Suprapubic skin (tissue), 4 donors: ENCODE data around the gene RAPGEF5. TPM values are rescaled to one million over a fixed set of nuclear protein-coding genes. Genes with fewer than 3 reads are reported as not detected.

Experiments used
- DNase-seq, 2 donors: peaks; one replicate each; pipeline ENCODE4 v3.0.0-alpha.2; 2019; ENCODE audit warnings: low spot score in 2 of 2
- H3K27ac ChIP-seq: fragments of 200-600 bp; sonication (generic); one replicate; pipeline ENCODE4 v1.5.1; 2019
- H3K27me3 ChIP-seq: fragments of 200-600 bp; sonication (generic); one replicate; pipeline ENCODE4 v1.5.1; 2019
- H3K36me3 ChIP-seq: fragments of 200-600 bp; sonication (generic); one replicate; pipeline ENCODE4 v1.5.1; 2019
- H3K4me1 ChIP-seq: fragments of 200-600 bp; sonication (generic); one replicate; pipeline ENCODE4 v1.5.1; 2019
- H3K4me3 ChIP-seq: fragments of 200-600 bp; sonication (generic); one replicate; pipeline ENCODE4 v1.5.1; 2019; ENCODE audit warnings: mild to moderate bottlenecking
- H3K9me3 ChIP-seq: fragments of 200-600 bp; sonication (generic); one replicate; pipeline ENCODE4 v1.5.1; 2019
- EP300 ChIP-seq: sonication (generic); formaldehyde crosslinking; IDR thresholded peaks from one replicate; pipeline ENCODE4 v1.6.1; 2017; ENCODE audit warnings: antibody characterized with exemption
- POLR2A ChIP-seq, 2 donors: fragments of 450-650 bp; IDR thresholded peaks; one replicate each; pipeline ENCODE4 v1.6.1; 2017; ENCODE audit warnings: antibody characterized with exemption in 2 of 2, mild to moderate bottlenecking in 2 of 2, moderate library complexity in 2 of 2
- POLR2AphosphoS5 ChIP-seq, 3 donors: sonication (generic); formaldehyde crosslinking; IDR thresholded peaks; one replicate each; pipeline ENCODE4 v1.6.1; 2017; ENCODE audit warnings: antibody characterized with exemption in 3 of 3
- WGBS: methylation state at CpG from one replicate; pipeline ENCODE4 v1.1.5; 2018; 5-methylcytosine and 5-hydroxymethylcytosine counted together
- total RNA-seq, 4 donors: library from RNA; depleted of rRNA; stranded (reverse); fragments of >200 nt; gene quantifications; one replicate each; pipeline ENCODE4 v1.1.0, GENCODE V29; 2016
- TF ChIP-seq, protein P1 (sequence below), 2 donors: fragments of 200-600 bp in 1 of 2; fragments of 450-650 bp in 1 of 2; sonication (generic) in 1 of 2; IDR thresholded peaks; one replicate each; pipeline ENCODE4 v1.5.1; 2016 to 2019; ENCODE audit warnings: antibody characterized with exemption in 2 of 2, mild to moderate bottlenecking in 1 of 2, moderate library complexity in 1 of 2

RAPGEF5 gene
- total RNA-seq, 4 donors from 2014 or later, result 22.6 to 88.5 (median 26.9) TPM

DNA sequence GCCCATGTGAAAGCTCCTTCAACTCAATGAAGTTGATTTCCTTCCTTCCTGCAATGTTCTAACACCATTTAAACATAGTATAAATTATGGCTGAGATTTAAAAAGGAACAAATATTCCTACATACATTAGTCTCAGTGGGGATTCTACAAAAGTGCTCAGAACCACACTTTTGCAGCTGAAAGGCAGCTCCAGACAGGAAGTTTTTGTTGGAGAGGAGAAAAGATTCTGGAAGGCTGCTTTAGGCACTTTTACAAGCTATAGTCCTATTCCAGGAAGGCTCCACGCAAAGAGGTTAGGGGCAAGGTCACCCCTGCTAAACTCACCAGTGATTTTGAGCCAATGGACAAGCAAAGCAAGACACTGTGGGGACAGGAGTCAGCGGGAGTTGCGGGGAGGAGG is 232.0 kb downstream of the RAPGEF5 start:
- no peak for DNase-seq
- Histone ChIP-seq H3K27ac (no peak overlapping the region), H3K9me3 (no peaks in the 10 kb centered on the region), H3K4me3 (no peak overlapping the region), H3K4me1 (no peaks in the 10 kb centered on the region), H3K36me3 (peaks cover 31% of the 10 kb centered on the region), H3K27me3 (no peaks in the 10 kb centered on the region)
- 74% methylated on average over 3 of the region's 3 CpGs for WGBS
- TF ChIP-seq EP300, result no peak
- TF ChIP-seq, protein P1, sequence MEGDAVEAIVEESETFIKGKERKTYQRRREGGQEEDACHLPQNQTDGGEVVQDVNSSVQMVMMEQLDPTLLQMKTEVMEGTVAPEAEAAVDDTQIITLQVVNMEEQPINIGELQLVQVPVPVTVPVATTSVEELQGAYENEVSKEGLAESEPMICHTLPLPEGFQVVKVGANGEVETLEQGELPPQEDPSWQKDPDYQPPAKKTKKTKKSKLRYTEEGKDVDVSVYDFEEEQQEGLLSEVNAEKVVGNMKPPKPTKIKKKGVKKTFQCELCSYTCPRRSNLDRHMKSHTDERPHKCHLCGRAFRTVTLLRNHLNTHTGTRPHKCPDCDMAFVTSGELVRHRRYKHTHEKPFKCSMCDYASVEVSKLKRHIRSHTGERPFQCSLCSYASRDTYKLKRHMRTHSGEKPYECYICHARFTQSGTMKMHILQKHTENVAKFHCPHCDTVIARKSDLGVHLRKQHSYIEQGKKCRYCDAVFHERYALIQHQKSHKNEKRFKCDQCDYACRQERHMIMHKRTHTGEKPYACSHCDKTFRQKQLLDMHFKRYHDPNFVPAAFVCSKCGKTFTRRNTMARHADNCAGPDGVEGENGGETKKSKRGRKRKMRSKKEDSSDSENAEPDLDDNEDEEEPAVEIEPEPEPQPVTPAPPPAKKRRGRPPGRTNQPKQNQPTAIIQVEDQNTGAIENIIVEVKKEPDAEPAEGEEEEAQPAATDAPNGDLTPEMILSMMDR (IDR thresholded peaks at IDR 0.05), result no peak

DNA sequence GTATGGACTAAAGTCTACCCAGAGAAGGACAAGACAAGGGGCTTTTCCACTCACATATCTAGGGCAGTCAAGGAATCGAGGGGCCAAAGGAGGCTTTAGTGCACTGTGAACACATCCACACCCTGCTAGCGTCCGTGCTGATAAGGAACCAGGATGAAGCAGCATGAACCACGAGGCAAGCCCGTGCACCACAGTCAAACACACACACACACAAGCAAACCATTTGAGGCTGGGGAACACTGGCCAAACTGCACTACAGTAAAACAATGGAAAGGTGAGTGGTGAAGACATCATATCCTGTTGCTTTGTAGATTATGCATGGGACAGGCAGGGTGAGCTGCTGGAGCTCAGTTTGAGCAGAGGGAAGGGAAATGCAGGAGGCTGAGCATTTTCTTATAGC is 233.8 kb downstream of the RAPGEF5 start:
- WGBS, result 59% methylated on average over 5 of the region's 5 CpGs
- Histone ChIP-seq H3K27me3 (no peaks in the 10 kb centered on the region), H3K4me3 (no peak overlapping the region), H3K36me3 (peaks cover 20% of the 10 kb centered on the region), H3K9me3 (no peaks in the 10 kb centered on the region), H3K27ac (no peak overlapping the region), H3K4me1 (no peaks in the 10 kb centered on the region)
- TF ChIP-seq POLR2A (IDR thresholded peaks at IDR 0.05) (no peak), EP300 (no peak)
- no peak for DNase-seq

DNA sequence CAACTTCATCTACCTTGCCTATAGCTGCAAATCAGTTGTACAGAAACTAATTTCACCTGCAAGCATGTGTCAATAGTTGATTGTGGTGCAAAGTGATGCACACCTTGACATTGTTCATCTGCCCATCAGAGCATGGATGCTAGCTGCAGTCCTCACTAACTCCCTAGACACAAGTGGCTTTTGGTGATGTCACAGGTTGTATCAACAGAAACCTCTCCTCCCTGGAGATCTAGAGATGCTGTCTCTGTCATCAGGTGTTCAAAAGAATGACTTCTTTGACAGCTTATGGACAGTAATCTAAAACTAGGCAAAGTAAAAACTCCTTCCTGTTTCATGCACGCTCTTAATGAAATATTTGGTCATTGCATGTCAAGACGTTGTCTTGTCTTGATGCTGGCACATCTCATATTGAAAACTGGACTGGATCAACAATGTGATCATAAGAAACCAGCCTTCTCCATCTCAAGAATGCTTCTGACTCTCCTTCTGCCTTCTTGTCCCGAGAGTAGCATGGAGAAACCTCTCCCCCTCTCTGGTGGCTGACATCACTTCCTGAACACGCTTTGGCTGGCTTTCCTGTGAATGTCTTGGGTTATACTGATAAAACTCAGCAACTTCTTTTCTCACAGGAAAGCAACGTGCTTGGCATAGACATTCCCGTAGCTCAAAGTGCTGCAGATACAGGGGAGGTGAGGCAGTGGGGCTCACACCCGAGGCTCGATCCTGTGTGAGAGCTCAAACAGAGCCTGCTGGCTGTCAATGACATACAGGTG is 235.1 kb downstream of the RAPGEF5 start:
- Histone ChIP-seq H3K36me3 (peaks cover 20% of the 10 kb centered on the region), H3K27ac (no peak overlapping the region), H3K9me3 (no peaks in the 10 kb centered on the region), H3K4me1 (no peaks in the 10 kb centered on the region), H3K27me3 (no peaks in the 10 kb centered on the region), H3K4me3 (no peak overlapping the region)
- WGBS, result 41% methylated on average over 8 of the region's 8 CpGs
- TF ChIP-seq, protein P1 (IDR thresholded peaks at IDR 0.05), result no peak
- TF ChIP-seq POLR2AphosphoS5 (IDR thresholded peaks at IDR 0.05) (no peak), POLR2A (IDR thresholded peaks at IDR 0.05) (no peak), EP300 (no peak)
- DNase-seq, result no peak

DNA sequence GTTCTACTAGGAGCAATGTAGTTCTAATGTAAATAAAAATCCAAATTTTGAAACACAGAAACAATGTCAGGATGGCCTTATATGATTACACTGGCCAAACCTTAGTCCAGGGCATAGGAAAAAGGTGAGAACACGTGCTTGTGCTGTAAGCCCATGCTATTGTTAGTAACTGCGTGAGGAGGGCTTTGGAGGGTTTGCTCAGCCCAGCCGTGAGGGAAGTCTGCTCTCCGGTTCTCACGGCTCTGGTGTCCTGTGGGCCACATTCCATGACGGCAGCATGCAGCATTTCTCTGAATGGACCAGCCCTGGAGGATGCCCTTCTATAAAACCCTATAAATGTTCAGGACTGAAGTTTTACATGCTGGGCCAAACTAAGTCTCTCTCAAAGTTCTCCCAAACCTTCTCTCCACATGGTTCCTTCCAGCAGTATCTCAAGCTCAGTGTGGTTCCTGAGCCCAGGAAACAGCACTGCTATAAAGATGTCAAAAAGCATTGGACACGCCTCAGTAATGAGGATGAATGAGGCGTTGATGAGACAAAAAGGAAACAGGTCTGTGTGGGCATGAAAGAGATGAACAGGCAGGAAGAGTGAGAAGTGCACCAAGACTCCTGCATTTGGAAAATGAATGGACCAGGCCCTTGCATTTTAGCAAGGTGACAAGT is 236.4 kb downstream of the RAPGEF5 start:
- no peaks in the 10 kb centered on the region for H3K4me1 ChIP-seq
- no peaks in the 10 kb centered on the region for H3K9me3 ChIP-seq
- H3K4me3 ChIP-seq, result no peak overlapping the region
- 77% methylated on average over 6 of the region's 8 CpGs for WGBS
- no peak for DNase-seq
- TF ChIP-seq EP300, result no peak
- no peak for TF ChIP-seq POLR2A (IDR thresholded peaks at IDR 0.05)
- TF ChIP-seq POLR2AphosphoS5 (IDR thresholded peaks at IDR 0.05), result no peak
- TF ChIP-seq, protein P1 (IDR thresholded peaks at IDR 0.05), result no peak
- H3K27ac ChIP-seq, result no peak overlapping the region
- H3K36me3 ChIP-seq, result peaks cover 18% of the 10 kb centered on the region
- no peaks in the 10 kb centered on the region for H3K27me3 ChIP-seq

DNA sequence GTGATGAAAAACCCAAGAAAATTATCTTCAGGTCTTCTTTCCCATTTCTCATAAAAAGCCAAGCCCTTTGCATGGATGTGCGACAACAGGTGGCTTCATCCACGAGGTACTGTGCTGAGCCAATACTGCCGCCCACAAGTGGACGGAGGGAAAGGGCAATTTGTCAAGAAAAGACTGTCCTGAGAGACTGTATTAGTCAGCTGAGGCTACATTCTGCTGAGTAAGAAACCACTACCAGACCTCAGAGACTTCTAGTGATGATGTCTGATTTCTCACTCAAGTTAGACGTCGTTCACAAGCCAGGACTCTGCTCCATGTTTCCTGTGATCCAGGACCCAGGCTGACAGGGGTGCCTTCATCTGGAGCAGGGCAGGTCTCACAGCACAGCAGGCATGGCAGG is 239.7 kb downstream of the RAPGEF5 start:
- peak in 1 of 2 donors; percentile 15 for DNase-seq
- H3K4me3 ChIP-seq, result no peak overlapping the region
- TF ChIP-seq EP300, result no peak
- no peak for TF ChIP-seq POLR2A (IDR thresholded peaks at IDR 0.05)
- no peak for TF ChIP-seq POLR2AphosphoS5 (IDR thresholded peaks at IDR 0.05)
- TF ChIP-seq, protein P1 (IDR thresholded peaks at IDR 0.05), result no peak
- no peaks in the 10 kb centered on the region for H3K4me1 ChIP-seq
- no peak overlapping the region for H3K27ac ChIP-seq
- peaks cover 13% of the 10 kb centered on the region for H3K36me3 ChIP-seq
- WGBS, result 92% methylated on average over 6 of the region's 6 CpGs
- no peaks in the 10 kb centered on the region for H3K27me3 ChIP-seq
- H3K9me3 ChIP-seq, result no peaks in the 10 kb centered on the region
